Stimulated activated CD8-positive, alpha-beta memory T cell treated with anti-CD3 and anti-CD28 coated beads, Interleukin-15, amount 100 ng/mL, for 48 hours (primary cell): ENCODE measurements around the gene FBLN5.
A peak's percentile ranks its signal among the peaks of the same experiment; 100 is the strongest.
"Not testable (repeated sequence)": the region's sequence is repeated elsewhere in the genome, so short reads cannot be mapped to it uniquely, and the experiment has no call there.

Source experiments
- DNase-seq, 2 donors: peaks; one replicate each; pipeline ENCODE4 v3.0.0-alpha.2; 2020; ENCODE audit warnings: low read depth in 2 of 2

The FBLN5 gene

GRCh38 chr14:91861091-91861490 is 86.4 kb downstream of the FBLN5 start:
- DNase-seq, result no peak

GRCh38 chr14:91860238-91860637 is 87.3 kb downstream of the FBLN5 start:
- no peak for DNase-seq

GRCh38 chr14:91858536-91859275 is 88.8 kb downstream of the FBLN5 start:
- DNase-seq, result no peak

- no peak for DNase-seq
These were observed 89.9 kb downstream of the FBLN5 start for GRCh38 chr14:91857614-91858013.

GRCh38 chr14:91854327-91854934 is 93.1 kb downstream of the FBLN5 start:
- no peak for DNase-seq

- no peak for DNase-seq
These were observed 95.9 kb downstream of the FBLN5 start for GRCh38 chr14:91851563-91851962.

GRCh38 chr14:91848504-91849001 is 98.9 kb downstream of the FBLN5 start:
- no peak for DNase-seq

GRCh38 chr14:91847693-91848092 is 99.8 kb downstream of the FBLN5 start:
- DNase-seq, result no peak

- DNase-seq, result no peak
These were observed 101.8 kb downstream of the FBLN5 start for GRCh38 chr14:91845652-91846051.

- DNase-seq, result not testable (repeated sequence)
These were observed 102.4 kb downstream of the FBLN5 start for GRCh38 chr14:91845056-91845455.

GRCh38 chr14:91844029-91844428 is 103.5 kb downstream of the FBLN5 start:
- DNase-seq, result no peak

- DNase-seq, result no peak
These were observed 104.1 kb downstream of the FBLN5 start for GRCh38 chr14:91843437-91843836.

- DNase-seq, result no peak
These were observed 106.4 kb downstream of the FBLN5 start for GRCh38 chr14:91841065-91841464.

- DNase-seq, result no peak
These were observed 107.7 kb downstream of the FBLN5 start for GRCh38 chr14:91839749-91840148.

GRCh38 chr14:91837076-91837475 is 110.4 kb downstream of the FBLN5 start:
- no peak for DNase-seq

- DNase-seq, result peak; percentile 50 to 64
These were observed 111.3 kb downstream of the FBLN5 start for GRCh38 chr14:91835920-91836843.

GRCh38 chr14:91835197-91835919 is 112.1 kb downstream of the FBLN5 start:
- no peak for DNase-seq

GRCh38 chr14:91834571-91834970 is 112.9 kb downstream of the FBLN5 start:
- DNase-seq, result no peak

GRCh38 chr14:91831337-91831736 is 116.2 kb downstream of the FBLN5 start:
- no peak for DNase-seq

- no peak for DNase-seq
These were observed 116.7 kb downstream of the FBLN5 start for GRCh38 chr14:91830777-91831176.

GRCh38 chr14:91829511-91829910 is 118.0 kb downstream of the FBLN5 start:
- no peak for DNase-seq

GRCh38 chr14:91827746-91828145 is 119.7 kb downstream of the FBLN5 start:
- no peak for DNase-seq
